Activated CD4-positive, alpha-beta T cell treated with anti-CD3 and anti-CD28 coated beads for 24 hours (primary cell): ENCODE results near the gene SPOCK1.
"Not testable (repeated sequence)": the region's sequence is repeated elsewhere in the genome, so short reads cannot be mapped to it uniquely, and the experiment has no call there.

ENCODE experiments used
- DNase-seq, 2 donors: peaks; one replicate each; pipeline ENCODE4 v3.0.0-alpha.2; 2020; ENCODE audit warnings: low read depth in 2 of 2

Gene SPOCK1

GRCh38 chr5:137498736-137499505, at the start of gene SPOCK1:
Gene SPOCK1, minus strand, starts transcription at chr5:137499326.
- peak; percentile 38 to 48 for DNase-seq

- no peak for DNase-seq
Measured at GRCh38 chr5:137545956-137546355, 46.8 kb upstream of the SPOCK1 start.

GRCh38 chr5:137535449-137535848, 36.3 kb upstream of the SPOCK1 start:
- DNase-seq = not testable (repeated sequence)

GRCh38 chr5:137533963-137534362, 34.8 kb upstream of the SPOCK1 start:
- no peak for DNase-seq

- no peak for DNase-seq
Measured at GRCh38 chr5:137531266-137531665, 32.1 kb upstream of the SPOCK1 start.

GRCh38 chr5:137521246-137521645, 22.1 kb upstream of the SPOCK1 start:
- no peak for DNase-seq

- DNase-seq = no peak
Measured at GRCh38 chr5:137516961-137517360, 17.8 kb upstream of the SPOCK1 start.

- no peak for DNase-seq
Measured at GRCh38 chr5:137516251-137516797, 17.2 kb upstream of the SPOCK1 start.

- DNase-seq = no peak
Measured at GRCh38 chr5:137515238-137515637, 16.1 kb upstream of the SPOCK1 start.

GRCh38 chr5:137510671-137511070, 11.5 kb upstream of the SPOCK1 start:
- no peak for DNase-seq

- no peak for DNase-seq
Measured at GRCh38 chr5:137507150-137507549, 8.0 kb upstream of the SPOCK1 start.

- DNase-seq = no peak
Measured at GRCh38 chr5:137506296-137506695, 7.2 kb upstream of the SPOCK1 start.

- DNase-seq = no peak
Measured at GRCh38 chr5:137504916-137505315, 5.8 kb upstream of the SPOCK1 start.

- no peak for DNase-seq
Measured at GRCh38 chr5:137503456-137503855, 4.3 kb upstream of the SPOCK1 start.

GRCh38 chr5:137502632-137503031, 3.5 kb upstream of the SPOCK1 start:
- DNase-seq = no peak

- DNase-seq = no peak
Measured at GRCh38 chr5:137501846-137502406, 2.8 kb upstream of the SPOCK1 start.

- DNase-seq = no peak
Measured at GRCh38 chr5:137501226-137501625, 2.1 kb upstream of the SPOCK1 start.

GRCh38 chr5:137500615-137501225, 1.6 kb upstream of the SPOCK1 start:
- no peak for DNase-seq

- DNase-seq = not testable (repeated sequence)
Measured at GRCh38 chr5:137499506-137499847, 351 bp upstream of the SPOCK1 start.

- DNase-seq = no peak
Measured at GRCh38 chr5:137498301-137498735, 808 bp downstream of the SPOCK1 start.

GRCh38 chr5:137497396-137498290, 1.5 kb downstream of the SPOCK1 start:
- DNase-seq = no peak

- no peak for DNase-seq
Measured at GRCh38 chr5:137496919-137497318, 2.2 kb downstream of the SPOCK1 start.
